Natural killer cell (primary cell): ENCODE data around the gene LHX3. TPM values are rescaled to one million over a fixed set of nuclear protein-coding genes. Genes with fewer than 3 reads are reported as not detected.

Experiments used
- ATAC-seq, 3 donors: fragments of 150-1000 bp in 2 of 3; fragments of 200-7000 bp in 1 of 3; cut with Tn5 transposase; 1 replicate in 1 of 3; 2 replicates in 2 of 3; pipeline ENCODE4 v1.10.0; 2021; ENCODE audit warnings: mild to moderate bottlenecking in 2 of 3, moderate library complexity in 2 of 3
- DNase-seq, 2 donors: peaks; one replicate each; pipeline versions ENCODE4 v3.0.0 to v3.0.0-alpha.2; 2013 to 2021; ENCODE audit warnings: mixed read lengths in 1 of 2
- H3K27ac ChIP-seq: one replicate; pipeline ENCODE4 v1.5.1; 2013; ENCODE audit warnings: mild to moderate bottlenecking, low read length
- H3K27me3 ChIP-seq: one replicate; pipeline ENCODE4 v1.6.1; 2013; ENCODE audit warnings: low read length; ENCODE audit not compliant: control insufficient read depth, insufficient read depth
- H3K36me3 ChIP-seq: one replicate; pipeline ENCODE4 v1.6.1; 2013; ENCODE audit warnings: low read length; ENCODE audit not compliant: control insufficient read depth, insufficient read depth
- H3K4me1 ChIP-seq: one replicate; pipeline ENCODE4 v1.6.1; 2013; ENCODE audit warnings: low read length; ENCODE audit not compliant: control insufficient read depth, insufficient read depth
- H3K4me3 ChIP-seq: one replicate; pipeline ENCODE4 v1.5.1; 2013; ENCODE audit warnings: low read length
- H3K9me3 ChIP-seq: one replicate; pipeline ENCODE4 v1.6.1; 2013; ENCODE audit warnings: low read length; ENCODE audit not compliant: control insufficient read depth, insufficient read depth
- H3K27ac Mint-ChIP-seq, 2 donors: one replicate each; pipeline ENCODE4 v1.8.0; 2022; ENCODE audit warnings: mild to moderate bottlenecking in 2 of 2, mixed read lengths in 2 of 2, moderate library complexity in 1 of 2
- H3K27me3 Mint-ChIP-seq, 2 donors: one replicate each; pipeline ENCODE4 v1.8.0; 2022; ENCODE audit warnings: low read depth in 2 of 2, mixed read lengths in 2 of 2
- H3K36me3 Mint-ChIP-seq: one replicate; pipeline ENCODE4 v1.8.0; 2022; ENCODE audit warnings: mixed read lengths
- H3K4me1 Mint-ChIP-seq, 2 donors: one replicate each; pipeline ENCODE4 v1.8.0; 2022; ENCODE audit warnings: mixed read lengths in 2 of 2
- H3K4me3 Mint-ChIP-seq: one replicate; pipeline ENCODE4 v1.8.0; 2022; ENCODE audit warnings: mild to moderate bottlenecking, moderate library complexity, mixed read lengths
- H3K9me3 Mint-ChIP-seq, 2 donors: one replicate each; pipeline ENCODE4 v1.8.0; 2022; ENCODE audit warnings: mixed read lengths in 2 of 2
- CTCF ChIP-seq: fragments of 200-600 bp; IDR thresholded peaks from one replicate; pipeline ENCODE4 v1.8.0; 2022; ENCODE audit warnings: antibody characterized with exemption
- WGBS: methylation state at CpG from one replicate; pipeline ENCODE4 v1.1.7; 2013; ENCODE audit warnings: missing lambda C conversion rate; ENCODE audit not compliant: insufficient coverage; 5-methylcytosine and 5-hydroxymethylcytosine counted together
- intact Hi-C: fragments of 100-400 bp; cut with micrococcal nuclease; formaldehyde crosslinking; loops from one replicate; pipeline ENCODE4 v1.14.2; 2022
- total RNA-seq, 4 donors: library from RNA; stranded (reverse); fragments of 120-200 nt in 1 of 4; gene quantifications; one replicate each; pipeline versions ENCODE4 v1.2.3 to v1.2.4, GENCODE V29; 2013 to 2022

LHX3 gene
- total RNA-seq, 3 donors from 2014 or later (not counting 1 experiment from before 2014, with no cell fraction given): 0.38 TPM; not detected in 2

GRCh38 chr9:136159851-136160250 is 45.1 kb downstream of the LHX3 start:
- WGBS: 91% methylated on average over 16 of the region's 16 CpGs
- no peak overlapping the region for H3K4me3 Mint-ChIP-seq
- DNase-seq: no peak
- peaks cover 0 to 2% of the 10 kb centered on the region in 2 donors for H3K27me3 Mint-ChIP-seq
- no peak overlapping the region for H3K27ac ChIP-seq
- H3K4me3 ChIP-seq: no peak overlapping the region
- no peak for ATAC-seq
- no peak for TF ChIP-seq CTCF
- H3K27me3 ChIP-seq: no peaks in the 10 kb centered on the region
- no peak overlapping the region for H3K27ac Mint-ChIP-seq
- H3K36me3 ChIP-seq: no peaks in the 10 kb centered on the region
- no peaks in the 10 kb centered on the region for H3K9me3 ChIP-seq
- no peaks in the 10 kb centered on the region for H3K36me3 Mint-ChIP-seq
- H3K4me1 Mint-ChIP-seq: no peaks in the 10 kb centered on the region
- H3K4me1 ChIP-seq: no peaks in the 10 kb centered on the region
- intact Hi-C loops: no loop called here
- H3K9me3 Mint-ChIP-seq: no peaks in the 10 kb centered on the region

GRCh38 chr9:136157477-136158265 is 47.3 kb downstream of the LHX3 start:
- Mint-ChIP-seq H3K9me3 (no peaks in the 10 kb centered on the region), H3K27me3 (no peaks in the 10 kb centered on the region), H3K27ac (no peak overlapping the region), H3K4me1 (no peaks in the 10 kb centered on the region), H3K4me3 (no peak overlapping the region), H3K36me3 (no peaks in the 10 kb centered on the region)
- WGBS: 68% methylated on average over 20 of the region's 20 CpGs
- TF ChIP-seq CTCF: no peak
- intact Hi-C loops: no loop called here
- DNase-seq (no peak), ATAC-seq (no peak)
- no peaks in the 10 kb centered on the region for H3K9me3 ChIP-seq
- H3K36me3 ChIP-seq: no peaks in the 10 kb centered on the region
- no peaks in the 10 kb centered on the region for H3K27me3 ChIP-seq
- H3K4me3 ChIP-seq: no peak overlapping the region
- no peak overlapping the region for H3K27ac ChIP-seq
- no peaks in the 10 kb centered on the region for H3K4me1 ChIP-seq

- Mint-ChIP-seq H3K27me3 (no peaks in the 10 kb centered on the region), H3K4me3 (no peak overlapping the region), H3K27ac (no peak overlapping the region), H3K9me3 (no peaks in the 10 kb centered on the region), H3K36me3 (no peaks in the 10 kb centered on the region), H3K4me1 (no peaks in the 10 kb centered on the region)
- intact Hi-C loops: no loop called here
- Histone ChIP-seq H3K27me3 (no peaks in the 10 kb centered on the region), H3K4me3 (no peak overlapping the region), H3K4me1 (no peaks in the 10 kb centered on the region), H3K9me3 (no peaks in the 10 kb centered on the region), H3K36me3 (no peaks in the 10 kb centered on the region), H3K27ac (no peak overlapping the region)
- DNase-seq (no peak), ATAC-seq (no peak)
- WGBS: 84% methylated on average over 42 of the region's 42 CpGs
- no peak for TF ChIP-seq CTCF
Observed at GRCh38 chr9:136156209-136157120, 48.5 kb downstream of the LHX3 start.
